Measurements from ENCODE around the gene PLEKHA5.
"Not testable (repeated sequence)": the region's sequence is repeated elsewhere in the genome, so short reads cannot be mapped to it uniquely, and the experiment has no call there.

Gene PLEKHA5

GRCh38 chr12:19409376-19409775 is 279.8 kb downstream of the PLEKHA5 start:
- no peak for DNase-seq (ENCODE audit: extremely low read depth, low read depth)
- no peak for TF ChIP-seq CTCF (IDR thresholded peaks at IDR 0.05; ENCODE audit: low read depth, low read length)

- no peak for TF ChIP-seq CTCF (IDR thresholded peaks at IDR 0.05; ENCODE audit: low read depth, low read length)
- no peak for DNase-seq (ENCODE audit: extremely low read depth, low read depth)
Measured at GRCh38 chr12:19410211-19410610, 280.7 kb downstream of the PLEKHA5 start.

- no peak for DNase-seq (ENCODE audit: extremely low read depth, low read depth)
- TF ChIP-seq CTCF (IDR thresholded peaks at IDR 0.05; ENCODE audit: low read depth, low read length), result no peak
Measured at GRCh38 chr12:19410629-19411185, 281.2 kb downstream of the PLEKHA5 start.

- TF ChIP-seq CTCF (IDR thresholded peaks at IDR 0.05; ENCODE audit: low read depth, low read length), result no peak
- DNase-seq (ENCODE audit: extremely low read depth, low read depth), result no peak
Measured at GRCh38 chr12:19411234-19412204, 282.0 kb downstream of the PLEKHA5 start.

GRCh38 chr12:19412844-19413243 is 283.3 kb downstream of the PLEKHA5 start:
- no peak for DNase-seq (ENCODE audit: extremely low read depth, low read depth)

GRCh38 chr12:19413582-19413981 is 284.0 kb downstream of the PLEKHA5 start:
- DNase-seq (ENCODE audit: extremely low read depth, low read depth), result not testable (repeated sequence)

More at GRCh38 chr12:19412844-19413243, 283.3 kb downstream of the PLEKHA5 start:
- no peak for TF ChIP-seq CTCF (IDR thresholded peaks at IDR 0.05; ENCODE audit: low read depth, low read length)

- DNase-seq (ENCODE audit: extremely low read depth, low read depth), result no peak
- no peak for TF ChIP-seq CTCF (IDR thresholded peaks at IDR 0.05; ENCODE audit: low read depth, low read length)
Measured at GRCh38 chr12:19415563-19415962, 286.0 kb downstream of the PLEKHA5 start.

All from AG09319 (cell line).